ENCODE data around the gene SLC4A1.

The SLC4A1 gene

GRCh38 chr17:44219616-44220212 is 48.2 kb downstream of the SLC4A1 start, which contains the start of gene UBTF:
TSS of gene UBTF (minus strand) at chr17:44219675. CDS start at chr17:44218229, 1,446 bp downstream.
- peak; percentile 37 to 74 (median 62) for DNase-seq

DNA sequence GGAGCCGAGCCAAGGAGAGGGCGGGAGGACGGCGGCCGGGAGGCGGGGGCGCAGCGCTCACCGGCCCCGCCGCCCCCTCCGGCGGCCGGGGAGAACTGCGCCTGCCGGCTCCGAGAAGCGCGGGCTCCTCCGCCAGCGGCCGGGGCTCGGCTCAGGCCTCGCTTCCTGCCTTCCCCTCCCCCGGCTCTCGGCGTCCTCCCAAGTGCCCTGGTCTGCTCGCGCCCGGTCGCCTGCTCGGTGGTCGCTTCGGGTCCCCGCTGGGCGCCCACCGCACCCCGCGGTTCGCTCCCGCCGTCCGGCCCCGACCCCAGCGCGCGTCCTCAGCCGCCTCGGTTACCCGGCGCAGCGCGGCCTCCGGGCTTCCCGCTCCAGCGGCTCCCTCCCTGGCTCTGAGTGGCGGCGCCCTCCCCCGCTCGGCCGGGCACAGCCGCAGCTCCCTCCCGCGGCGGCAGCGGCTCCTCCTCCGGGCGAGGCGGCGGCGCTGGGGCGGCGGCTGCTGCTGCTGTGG is 48.8 kb downstream of the SLC4A1 start:
- peak; percentile 35 to 70 (median 54) for DNase-seq

DNA sequence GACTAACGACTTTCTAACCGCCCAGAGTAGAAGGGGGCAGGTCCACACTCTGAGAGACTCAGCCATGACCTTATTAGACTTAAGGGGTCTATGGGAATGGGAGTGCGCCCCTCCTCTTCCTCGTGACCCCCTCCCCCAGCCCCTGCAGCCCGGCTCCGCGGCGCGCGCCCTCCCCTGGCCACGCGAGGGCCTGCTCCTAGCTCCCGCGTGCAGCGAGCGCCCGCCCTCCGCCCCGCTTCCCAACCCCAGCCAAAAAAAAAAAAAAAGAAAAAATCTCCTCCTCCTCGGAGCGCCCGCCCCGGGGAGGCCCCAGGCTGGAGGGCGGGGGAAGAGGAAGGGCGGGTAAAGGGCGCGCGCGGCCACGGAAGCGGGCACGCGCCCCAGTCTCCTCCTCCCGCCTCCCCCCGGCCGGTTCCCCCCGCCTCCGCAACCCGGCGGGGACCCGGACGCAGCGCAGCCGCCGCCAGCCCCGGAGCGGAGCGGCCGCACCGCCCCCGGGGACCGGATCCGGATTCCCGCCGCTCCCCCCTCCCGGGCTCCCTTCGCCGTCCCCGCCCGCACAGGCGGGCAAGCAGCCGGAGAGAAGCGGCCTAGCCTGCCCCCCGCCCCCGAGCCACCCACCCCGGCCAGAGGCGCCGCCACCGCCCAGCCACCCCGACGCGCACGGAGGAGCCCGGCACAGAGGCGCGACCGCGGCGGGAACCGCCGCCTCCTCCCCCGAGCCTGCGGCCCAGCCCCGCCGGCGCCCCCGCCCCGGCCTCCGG is 49.4 kb downstream of the SLC4A1 start:
- DNase-seq, result peak; percentile 62 to 84 (median 74)

DNA sequence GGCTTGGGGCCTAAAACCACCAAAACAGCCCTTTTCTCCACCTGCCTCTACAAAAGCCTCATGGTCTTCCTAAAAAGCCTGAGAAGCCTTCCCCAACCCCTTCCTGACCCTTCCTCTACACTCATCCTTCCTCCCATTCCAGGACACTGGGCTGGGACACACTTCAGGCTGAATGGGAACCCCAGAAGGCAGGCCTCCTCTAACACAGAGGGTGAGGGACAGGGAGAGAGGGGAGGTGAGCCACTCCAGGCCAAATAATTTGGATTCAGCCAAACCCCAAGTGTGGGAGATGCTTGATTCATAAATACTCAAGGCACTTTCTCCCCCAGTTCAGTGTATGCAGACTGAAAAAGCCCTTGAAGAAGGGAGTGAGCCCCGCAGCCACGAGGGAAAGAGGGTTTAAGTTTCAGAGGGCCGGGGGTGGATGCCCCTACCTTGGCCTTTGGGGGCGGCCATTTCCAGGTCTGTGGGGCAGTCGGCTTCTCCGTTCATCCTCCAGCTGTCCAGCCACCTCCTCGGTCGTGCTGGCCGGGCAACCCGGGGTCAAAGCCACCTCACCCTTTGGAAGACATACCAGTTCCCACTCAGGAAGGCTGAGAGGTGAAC is 50.1 kb downstream of the SLC4A1 start:
- no peak for DNase-seq

DNA sequence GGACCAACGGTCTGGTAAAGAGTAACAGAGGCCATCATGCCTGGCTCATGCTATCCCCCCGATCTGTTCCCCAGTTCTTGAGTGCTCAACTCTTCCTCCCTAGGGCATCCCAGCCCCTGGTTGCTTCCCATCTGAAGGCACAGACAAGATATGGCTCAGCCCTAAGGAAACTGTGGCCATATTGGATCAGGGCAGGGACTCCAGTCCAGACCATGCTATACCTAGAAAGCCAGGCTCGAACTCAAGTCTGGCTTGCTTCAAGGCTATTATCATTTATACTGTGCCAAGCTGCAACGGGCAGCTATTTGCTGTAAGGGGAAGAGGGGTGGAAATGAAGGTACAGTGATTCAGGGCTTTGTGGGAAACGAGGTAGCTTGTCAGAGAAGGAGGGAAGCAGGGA is 51.2 kb downstream of the SLC4A1 start:
- no peak for DNase-seq

GRCh38 chr17:44216173-44216572 is 51.8 kb downstream of the SLC4A1 start:
- no peak for DNase-seq

DNA sequence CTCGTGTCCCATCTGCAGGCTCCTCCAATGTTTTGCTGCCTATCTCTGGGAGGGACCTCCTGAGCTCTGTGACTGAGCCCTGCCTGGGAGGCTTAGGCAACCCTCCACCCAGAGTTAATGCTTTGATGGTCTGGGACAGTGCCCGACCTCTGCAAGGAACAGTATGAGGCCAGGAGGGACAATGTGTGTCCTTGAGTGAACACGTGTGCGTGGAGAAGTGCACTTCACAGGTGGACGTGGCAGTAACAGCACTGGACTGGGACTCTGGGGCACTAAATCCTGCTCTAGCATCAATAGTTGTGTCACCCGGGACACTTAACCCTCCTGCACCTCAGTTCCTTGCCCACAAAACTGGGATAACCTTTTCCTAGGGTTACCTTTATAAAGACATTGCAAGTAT is 53.0 kb downstream of the SLC4A1 start:
- DNase-seq, result no peak

DNA sequence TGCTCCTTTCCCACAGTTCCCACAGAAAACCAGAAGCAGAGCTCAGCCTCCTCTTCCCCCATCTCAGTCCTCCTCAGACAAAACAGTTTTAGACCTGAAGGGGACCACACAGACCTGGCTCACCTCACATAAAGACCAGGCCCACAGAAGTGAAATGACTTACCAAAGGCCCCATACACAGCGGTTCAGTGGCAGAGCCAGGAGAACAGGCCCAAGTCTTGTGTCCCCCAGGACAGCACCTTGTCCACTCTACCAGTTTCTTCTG is 53.8 kb downstream of the SLC4A1 start:
- DNase-seq, result no peak

GRCh38 chr17:44213403-44214229 is 54.3 kb downstream of the SLC4A1 start:
- no peak for DNase-seq

DNA sequence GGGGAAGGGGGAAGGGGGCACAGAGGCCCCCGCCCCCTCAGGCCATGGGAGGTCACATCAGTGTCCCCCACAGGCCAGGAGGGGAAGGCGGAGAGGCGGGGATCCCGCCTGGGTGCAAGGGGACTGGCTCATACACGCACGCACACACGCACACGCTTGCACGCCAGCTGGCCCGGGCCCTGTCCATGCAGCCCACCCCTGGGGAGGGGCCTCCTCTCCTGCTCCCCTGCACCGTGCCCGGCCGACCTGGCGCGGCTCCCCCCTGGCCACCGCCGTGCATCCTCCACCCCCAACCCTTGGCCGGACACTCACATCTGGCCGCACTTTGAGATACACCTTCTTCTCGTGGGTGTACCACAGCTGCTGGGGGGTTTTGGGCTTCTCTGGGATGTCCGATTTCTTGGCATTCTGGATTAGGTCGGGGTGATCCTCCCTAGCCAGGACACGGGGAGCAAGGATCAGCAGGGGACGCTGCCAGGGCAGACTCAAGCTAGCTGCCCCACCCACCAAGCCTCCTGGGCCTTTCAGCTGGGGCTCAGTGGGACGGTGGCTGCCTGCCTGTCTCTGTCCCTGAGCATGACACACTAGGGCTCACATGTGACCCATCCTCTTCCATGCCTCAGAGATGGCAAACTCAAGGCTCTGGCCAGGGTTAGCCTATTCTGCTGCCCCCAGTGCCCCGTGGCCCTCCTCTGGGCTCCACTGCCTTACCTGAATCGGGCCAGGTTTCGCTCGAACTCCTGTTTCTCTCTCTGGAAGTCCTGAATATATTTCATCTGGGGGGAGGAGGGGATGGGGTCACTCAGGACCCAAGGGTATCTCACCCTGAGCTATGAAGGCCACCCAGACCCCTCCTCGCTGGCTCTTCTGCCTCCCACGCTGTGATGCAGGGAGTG is 55.2 kb downstream of the SLC4A1 start:
- DNase-seq, result no peak

- no peak for DNase-seq
These were observed 56.4 kb downstream of the SLC4A1 start for GRCh38 chr17:44211281-44212265.

DNA sequence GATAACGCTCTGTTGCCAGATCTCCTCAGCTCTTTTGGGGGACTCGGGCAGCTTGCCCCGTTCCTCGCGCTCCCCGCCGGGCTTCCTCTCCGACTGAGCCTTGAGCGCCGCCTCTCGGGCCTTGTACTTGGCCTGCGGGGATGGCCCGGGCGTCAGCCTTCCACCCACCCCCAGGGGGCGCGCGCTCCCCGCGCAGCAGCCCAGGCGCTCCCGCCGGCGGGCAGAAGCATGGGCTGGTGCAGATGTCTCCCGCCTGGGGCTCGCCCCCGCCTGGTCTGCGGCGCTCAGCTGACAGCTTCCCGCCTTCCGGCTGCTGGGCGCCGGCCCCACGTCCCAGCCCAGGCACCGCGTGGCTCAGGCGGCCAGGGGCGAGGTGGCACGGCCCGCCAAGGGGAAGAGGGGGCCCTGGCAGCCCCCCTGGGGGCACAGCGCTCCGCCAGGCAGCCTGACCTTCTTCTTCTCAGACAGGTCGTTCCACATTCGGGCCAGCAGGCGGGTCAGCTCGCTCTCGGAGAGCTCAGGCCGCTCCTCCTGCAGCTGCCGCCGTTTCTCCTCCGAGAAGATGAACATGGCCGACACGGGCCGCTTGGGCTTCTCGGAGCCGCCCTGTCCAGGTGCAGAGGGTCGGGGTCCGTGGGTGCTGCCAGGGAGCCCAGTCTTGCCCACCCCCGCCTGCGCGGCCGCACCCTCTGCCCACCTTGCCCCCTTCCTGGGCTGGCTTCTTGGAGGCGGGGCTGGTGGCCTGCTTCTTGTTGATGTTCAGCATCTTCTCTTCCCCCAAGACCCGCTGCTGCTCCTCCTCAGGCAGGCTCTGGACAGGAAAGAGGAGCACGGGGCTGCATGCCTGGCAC is 57.4 kb downstream of the SLC4A1 start:
- peak; percentile 82 to 92 (median 84) for DNase-seq

- no peak for DNase-seq
These were observed 58.1 kb downstream of the SLC4A1 start for GRCh38 chr17:44209786-44210341.

DNA sequence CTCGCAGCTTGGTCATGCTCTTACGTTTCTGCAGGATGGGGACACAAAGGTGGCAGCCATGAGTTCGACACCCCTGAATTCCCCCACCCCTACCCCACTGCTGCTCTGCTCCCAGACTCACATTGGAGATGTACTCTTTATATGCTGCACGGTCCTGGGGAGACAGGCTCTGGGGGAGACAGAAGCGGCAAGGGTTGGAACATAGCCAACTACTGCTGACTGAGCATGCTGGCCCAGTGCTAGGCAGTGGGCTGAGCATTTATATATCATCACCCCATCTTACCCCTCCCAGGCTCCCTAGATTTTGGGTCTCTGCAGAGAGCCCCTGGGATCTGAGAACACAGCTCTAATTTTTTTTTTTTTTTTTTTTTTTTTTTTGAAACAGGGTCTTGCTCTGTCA is 60.2 kb downstream of the SLC4A1 start:
- DNase-seq, result no peak

- no peak for DNase-seq
These were observed 60.6 kb downstream of the SLC4A1 start for GRCh38 chr17:44207319-44207718.

- no peak for DNase-seq
These were observed 61.1 kb downstream of the SLC4A1 start for GRCh38 chr17:44206825-44207155.

GRCh38 chr17:44205962-44206824 is 61.7 kb downstream of the SLC4A1 start:
- no peak for DNase-seq

- no peak for DNase-seq
These were observed 63.5 kb downstream of the SLC4A1 start for GRCh38 chr17:44204441-44204882.

Data from activated CD4-positive, CD25-positive, alpha-beta regulatory T cell (primary cell).